Esophagus muscularis mucosa (tissue), 3 donors: ENCODE results near the gene NPIPB8.
"Not testable (repeated sequence)": the region's sequence is repeated elsewhere in the genome, so short reads cannot be mapped to it uniquely, and the experiment has no call there.

Experiments
- POLR2A ChIP-seq: fragments of 450-650 bp; IDR thresholded peaks from one replicate; pipeline ENCODE4 v1.6.1; 2017; ENCODE audit warnings: antibody characterized with exemption, moderate library complexity, mild to moderate bottlenecking, low read depth
- POLR2AphosphoS5 ChIP-seq, 2 donors: sonication (generic); formaldehyde crosslinking; IDR thresholded peaks; one replicate each; pipeline ENCODE4 v1.6.1; 2017; ENCODE audit warnings: antibody characterized with exemption in 2 of 2
- TF ChIP-seq, protein P1 (sequence below), 3 experiments: fragments of 200-600 bp in 2 of 3; fragments of 450-650 bp in 1 of 3; sonication (generic) in 2 of 3; IDR thresholded peaks; one replicate each; pipeline ENCODE4 v1.5.1; 2017 to 2019; ENCODE audit warnings: antibody characterized with exemption in 3 of 3, mild to moderate bottlenecking in 2 of 3, moderate library complexity in 1 of 3

DNA sequence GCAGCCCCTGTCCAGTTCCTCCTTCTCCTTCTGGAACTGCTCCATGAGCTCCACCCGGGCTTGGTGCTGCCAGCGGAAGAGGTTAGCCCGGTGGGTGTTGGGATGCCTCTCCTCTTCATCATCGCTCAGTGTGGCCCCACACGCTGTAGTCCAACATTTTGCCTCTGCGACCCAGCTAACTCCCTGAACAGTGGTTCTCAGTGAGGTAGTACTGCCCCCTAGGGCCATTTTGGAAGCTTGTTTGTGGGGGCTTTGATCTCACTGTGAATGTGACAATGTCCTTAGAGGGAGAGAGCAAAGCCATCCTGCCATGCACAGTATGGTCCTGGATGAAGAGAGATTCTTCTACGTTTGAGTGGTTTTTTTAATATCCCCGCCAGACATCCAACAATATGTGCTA, 63.5 kb downstream of the NPIPB8 start:
- TF ChIP-seq, protein P1, sequence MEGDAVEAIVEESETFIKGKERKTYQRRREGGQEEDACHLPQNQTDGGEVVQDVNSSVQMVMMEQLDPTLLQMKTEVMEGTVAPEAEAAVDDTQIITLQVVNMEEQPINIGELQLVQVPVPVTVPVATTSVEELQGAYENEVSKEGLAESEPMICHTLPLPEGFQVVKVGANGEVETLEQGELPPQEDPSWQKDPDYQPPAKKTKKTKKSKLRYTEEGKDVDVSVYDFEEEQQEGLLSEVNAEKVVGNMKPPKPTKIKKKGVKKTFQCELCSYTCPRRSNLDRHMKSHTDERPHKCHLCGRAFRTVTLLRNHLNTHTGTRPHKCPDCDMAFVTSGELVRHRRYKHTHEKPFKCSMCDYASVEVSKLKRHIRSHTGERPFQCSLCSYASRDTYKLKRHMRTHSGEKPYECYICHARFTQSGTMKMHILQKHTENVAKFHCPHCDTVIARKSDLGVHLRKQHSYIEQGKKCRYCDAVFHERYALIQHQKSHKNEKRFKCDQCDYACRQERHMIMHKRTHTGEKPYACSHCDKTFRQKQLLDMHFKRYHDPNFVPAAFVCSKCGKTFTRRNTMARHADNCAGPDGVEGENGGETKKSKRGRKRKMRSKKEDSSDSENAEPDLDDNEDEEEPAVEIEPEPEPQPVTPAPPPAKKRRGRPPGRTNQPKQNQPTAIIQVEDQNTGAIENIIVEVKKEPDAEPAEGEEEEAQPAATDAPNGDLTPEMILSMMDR (IDR thresholded peaks at IDR 0.05) = not testable (repeated sequence)
- TF ChIP-seq POLR2AphosphoS5 (IDR thresholded peaks at IDR 0.05); POLR2A: not testable (repeated sequence)
